ENCODE results near the gene SLC22A9. TPM values are rescaled to one million over a fixed set of nuclear protein-coding genes. Genes with fewer than 3 reads are reported as not detected.

The SLC22A9 gene
- total RNA-seq, 4 donors from 2014 or later = not detected

DNA sequence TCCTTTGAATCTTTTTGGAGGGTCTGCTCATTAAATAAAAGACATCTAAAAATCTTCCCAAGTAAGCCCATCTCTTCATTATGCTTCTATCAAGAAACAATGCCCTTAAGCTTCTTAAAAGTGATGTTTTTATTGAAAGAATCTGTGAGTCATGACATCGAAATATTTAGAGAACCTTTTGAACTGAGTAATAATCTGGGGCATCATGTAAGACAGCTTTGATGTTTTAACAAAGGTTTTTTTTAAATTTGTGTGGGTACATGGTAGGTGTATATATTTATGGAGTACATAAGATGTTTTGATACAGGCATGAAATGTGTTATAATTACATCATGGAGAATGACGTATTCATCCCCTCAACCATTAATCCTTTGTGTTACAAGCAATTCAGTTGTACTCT is 74.6 kb downstream of the SLC22A9 start:
- Histone ChIP-seq H3K4me3 (no peak overlapping the region), H3K36me3 (no peaks in the 10 kb centered on the region), H3K27me3 (no peaks in the 10 kb centered on the region), H3K27ac (no peak overlapping the region), H3K9me3 (peaks cover 0 to 5% (median 0%) of the 10 kb centered on the region in 4 donors), H3K4me1 (no peaks in the 10 kb centered on the region)
- TF ChIP-seq EP300 (IDR thresholded peaks at IDR 0.05) (no peak), POLR2A (IDR thresholded peaks at IDR 0.05) (no peak)
- TF ChIP-seq, protein P1, sequence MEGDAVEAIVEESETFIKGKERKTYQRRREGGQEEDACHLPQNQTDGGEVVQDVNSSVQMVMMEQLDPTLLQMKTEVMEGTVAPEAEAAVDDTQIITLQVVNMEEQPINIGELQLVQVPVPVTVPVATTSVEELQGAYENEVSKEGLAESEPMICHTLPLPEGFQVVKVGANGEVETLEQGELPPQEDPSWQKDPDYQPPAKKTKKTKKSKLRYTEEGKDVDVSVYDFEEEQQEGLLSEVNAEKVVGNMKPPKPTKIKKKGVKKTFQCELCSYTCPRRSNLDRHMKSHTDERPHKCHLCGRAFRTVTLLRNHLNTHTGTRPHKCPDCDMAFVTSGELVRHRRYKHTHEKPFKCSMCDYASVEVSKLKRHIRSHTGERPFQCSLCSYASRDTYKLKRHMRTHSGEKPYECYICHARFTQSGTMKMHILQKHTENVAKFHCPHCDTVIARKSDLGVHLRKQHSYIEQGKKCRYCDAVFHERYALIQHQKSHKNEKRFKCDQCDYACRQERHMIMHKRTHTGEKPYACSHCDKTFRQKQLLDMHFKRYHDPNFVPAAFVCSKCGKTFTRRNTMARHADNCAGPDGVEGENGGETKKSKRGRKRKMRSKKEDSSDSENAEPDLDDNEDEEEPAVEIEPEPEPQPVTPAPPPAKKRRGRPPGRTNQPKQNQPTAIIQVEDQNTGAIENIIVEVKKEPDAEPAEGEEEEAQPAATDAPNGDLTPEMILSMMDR (IDR thresholded peaks at IDR 0.05) = no peak
- DNase-seq (ENCODE audit: low spot score in 2 of 2) = no peak
- WGBS, 2 donors = 63 to 66% methylated on average over 2 of the region's 2 CpGs

DNA sequence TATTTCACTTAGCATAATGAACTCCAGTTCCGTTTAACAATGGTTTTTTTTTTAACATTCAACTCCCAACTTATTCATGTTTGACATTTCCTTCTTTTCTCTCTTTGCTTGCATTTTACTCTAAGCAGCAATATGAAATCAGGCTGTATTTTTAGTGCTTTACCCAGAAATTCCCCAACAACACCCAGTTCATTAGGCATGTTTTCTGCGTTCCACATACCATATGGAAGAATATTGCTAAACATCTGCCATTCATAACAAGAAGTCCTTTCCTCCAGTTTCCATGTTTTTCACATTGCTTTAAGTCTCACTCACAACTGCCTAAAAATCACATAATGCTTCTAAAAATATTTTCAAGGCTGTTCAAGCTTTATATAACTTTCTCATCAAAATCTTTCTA is 75.5 kb downstream of the SLC22A9 start:
- no peak for TF ChIP-seq EP300 (IDR thresholded peaks at IDR 0.05)
- no peak for TF ChIP-seq POLR2A (IDR thresholded peaks at IDR 0.05)
- TF ChIP-seq, protein P1 (IDR thresholded peaks at IDR 0.05) = no peak
- 58 to 70% methylated on average over 2 of the region's 2 CpGs for WGBS, 2 donors
- Histone ChIP-seq H3K27me3 (no peaks in the 10 kb centered on the region), H3K9me3 (peaks cover 0 to 5% (median 0%) of the 10 kb centered on the region in 4 donors), H3K4me3 (no peak overlapping the region), H3K36me3 (no peaks in the 10 kb centered on the region), H3K4me1 (no peaks in the 10 kb centered on the region), H3K27ac (no peak overlapping the region)
- DNase-seq (ENCODE audit: low spot score in 2 of 2) = no peak

DNA sequence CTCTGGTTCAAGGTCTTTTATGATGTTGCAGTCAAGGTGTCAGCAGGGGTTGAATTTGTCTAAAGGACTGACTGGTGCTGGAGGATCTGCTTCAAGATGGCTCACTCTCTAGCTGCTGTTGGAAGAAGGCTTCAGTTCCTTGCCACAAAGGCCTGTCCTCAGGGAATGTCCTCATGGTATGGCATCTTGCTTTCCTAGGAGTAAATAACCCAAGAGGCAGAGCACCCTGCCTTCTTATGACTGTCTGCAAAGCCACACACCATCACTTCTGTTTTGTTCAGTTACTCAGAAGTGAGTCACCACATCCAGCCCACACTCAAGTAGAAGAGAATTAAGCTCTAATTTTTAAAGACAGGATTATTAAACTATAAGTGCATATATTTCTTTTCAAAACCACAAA is 76.1 kb downstream of the SLC22A9 start:
- Histone ChIP-seq H3K9me3 (peaks cover 0 to 5% (median 0%) of the 10 kb centered on the region in 4 donors), H3K36me3 (no peaks in the 10 kb centered on the region), H3K27me3 (no peaks in the 10 kb centered on the region), H3K4me3 (no peak overlapping the region), H3K27ac (no peak overlapping the region), H3K4me1 (no peaks in the 10 kb centered on the region)
- TF ChIP-seq POLR2A (IDR thresholded peaks at IDR 0.05) (no peak), EP300 (IDR thresholded peaks at IDR 0.05) (no peak)
- TF ChIP-seq, protein P1 (IDR thresholded peaks at IDR 0.05) = no peak
- no peak for DNase-seq (ENCODE audit: low spot score in 2 of 2)

DNA sequence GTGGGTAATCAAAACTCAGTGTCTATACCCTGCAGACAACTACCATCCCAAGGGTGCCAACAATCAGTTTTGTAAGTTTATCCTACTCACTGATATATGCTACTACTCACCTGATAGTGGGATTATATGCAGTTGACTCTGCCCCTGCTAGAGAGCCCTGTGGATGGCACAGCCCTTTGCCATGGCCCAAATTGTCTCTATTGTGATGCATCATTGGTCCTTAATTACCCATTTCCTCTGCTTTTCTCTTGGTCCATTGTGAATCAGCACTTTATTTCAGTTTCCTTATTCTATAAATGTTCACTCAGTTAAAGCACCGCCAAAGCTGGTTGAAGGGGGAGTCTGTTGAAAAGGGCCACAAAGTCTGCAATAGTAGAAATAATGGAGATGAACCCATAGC is 79.1 kb downstream of the SLC22A9 start:
- Histone ChIP-seq H3K4me1 (no peaks in the 10 kb centered on the region), H3K27ac (no peak overlapping the region), H3K4me3 (no peak overlapping the region), H3K9me3 (no peaks in the 10 kb centered on the region), H3K27me3 (no peaks in the 10 kb centered on the region), H3K36me3 (no peaks in the 10 kb centered on the region)
- WGBS, 2 donors = 17 to 33% methylated on average over 1 of the region's 1 CpG
- TF ChIP-seq EP300 (IDR thresholded peaks at IDR 0.05) = no peak
- TF ChIP-seq, protein P1 (IDR thresholded peaks at IDR 0.05) = no peak
- TF ChIP-seq POLR2A (IDR thresholded peaks at IDR 0.05) = no peak
- no peak for DNase-seq (ENCODE audit: low spot score in 2 of 2)

DNA sequence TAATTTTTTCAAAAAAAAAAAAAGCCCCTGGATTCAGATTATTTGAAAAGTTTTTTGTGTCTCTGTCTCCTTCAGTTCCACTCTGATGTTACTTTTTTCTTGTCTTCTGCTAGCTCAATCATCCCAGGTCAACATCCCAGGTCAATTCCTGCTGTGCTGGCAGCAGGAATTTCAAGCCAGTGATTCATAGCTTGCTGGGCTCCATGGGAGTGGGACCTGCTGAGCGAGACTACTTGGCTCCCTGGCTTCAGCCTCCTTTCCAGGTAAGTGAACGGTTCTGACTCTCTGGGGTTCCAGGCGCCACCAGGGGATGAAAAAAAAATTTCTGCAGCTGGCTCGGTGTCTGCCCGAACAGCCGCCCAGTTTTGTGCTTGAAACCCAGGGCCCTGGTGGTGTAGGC is 90.0 kb downstream of the SLC22A9 start:
- WGBS, 2 donors = 69 to 72% methylated on average over 6 of the region's 6 CpGs
- no peaks in the 10 kb centered on the region for H3K27me3 ChIP-seq
- H3K4me1 ChIP-seq = no peaks in the 10 kb centered on the region
- no peak overlapping the region for H3K27ac ChIP-seq
- H3K36me3 ChIP-seq = peaks cover 0 to 26% (median 0%) of the 10 kb centered on the region in 3 donors
- H3K4me3 ChIP-seq = no peak overlapping the region
- no peak for TF ChIP-seq EP300 (IDR thresholded peaks at IDR 0.05)
- no peak for TF ChIP-seq POLR2A (IDR thresholded peaks at IDR 0.05)
- TF ChIP-seq, protein P1 (IDR thresholded peaks at IDR 0.05) = no peak
- no peaks in the 10 kb centered on the region for H3K9me3 ChIP-seq
- DNase-seq (ENCODE audit: low spot score in 2 of 2) = no peak

Other genes starting within 250 kb of the SLC22A9 start
- gene SLC22A24, start 225.6 kb upstream of the SLC22A9 start, total RNA-seq = not detected
- not detected for gene SLC22A25, start 126.2 kb upstream of the SLC22A9 start, total RNA-seq
- gene PLAAT5, start 121.4 kb downstream of the SLC22A9 start, total RNA-seq = 10 to 100 TPM in 2 of 4 donors, 1 to 10 TPM in 2; 6.7 to 15.3 (median 10.1) TPM
- 10 to 100 TPM in 2 of 4 donors, 1 to 10 TPM in 2; 7.3 to 32.7 (median 14.9) TPM for gene LGALS12, start 136.3 kb downstream of the SLC22A9 start, total RNA-seq
- 10 to 100 TPM in 3 of 4 donors, 1 to 10 TPM in 1; 6.3 to 43.7 (median 23.0) TPM for gene PLAAT4, start 167.0 kb downstream of the SLC22A9 start, total RNA-seq
- gene PLAAT2, start 193.6 kb downstream of the SLC22A9 start, total RNA-seq = under 1 TPM in 1 of 4 donors, not detected in 3; 0.90 TPM
- 100 to 1,000 TPM; 140 to 185 (median 157) TPM for gene PLAAT3, start 244.6 kb downstream of the SLC22A9 start, total RNA-seq